GM12801 (cell line): ENCODE results near the gene SLC25A39.

Experiments
- CTCF ChIP-seq: IDR thresholded peaks from one replicate; pipeline ENCODE4 v1.5.1; 2011; ENCODE audit warnings: control low read depth; ENCODE audit not compliant: insufficient read length; ENCODE audit errors: extremely low read depth

The SLC25A39 gene

GRCh38 chr17:44331249-44331760 lies 6.7 kb upstream of the SLC25A39 start:
- no peak for TF ChIP-seq CTCF

DNA sequence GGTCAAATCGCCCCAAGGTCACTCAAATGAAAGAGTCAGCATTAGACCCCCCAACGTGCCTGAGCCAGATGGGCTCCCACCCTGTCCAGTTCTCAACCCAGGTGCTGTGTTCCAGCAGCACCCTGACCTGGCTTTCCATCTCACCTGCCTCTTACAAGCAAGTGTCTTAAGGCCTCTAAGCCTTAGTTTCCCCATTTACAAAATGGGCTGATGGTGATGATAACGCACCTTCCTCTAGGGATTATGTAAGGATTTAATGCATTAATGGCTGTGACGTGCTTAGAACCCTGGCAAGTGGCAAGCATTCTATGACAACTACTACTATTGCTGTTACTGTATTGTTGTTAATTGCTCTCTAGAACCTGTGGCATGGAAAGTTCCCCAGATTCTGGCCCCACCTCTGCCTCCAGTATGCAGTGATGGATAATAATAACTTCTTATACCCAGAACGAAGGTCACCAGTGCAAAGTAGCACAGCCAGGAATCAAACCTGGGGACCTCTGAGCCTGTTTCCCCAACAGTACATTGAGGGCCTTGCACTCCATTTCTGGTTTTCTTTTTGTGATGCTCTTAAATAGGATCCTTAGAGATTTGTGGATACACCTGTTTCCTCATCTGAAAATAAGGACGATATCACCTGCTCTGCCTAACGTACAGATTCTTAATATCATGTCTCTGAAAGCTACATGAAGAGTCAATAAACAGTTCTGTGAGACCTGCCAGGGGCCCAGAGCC lies 3.3 kb upstream of the SLC25A39 start:
- no peak for TF ChIP-seq CTCF

- TF ChIP-seq CTCF = no peak
Observed at GRCh38 chr17:44326861-44327444, 2.3 kb upstream of the SLC25A39 start.

DNA sequence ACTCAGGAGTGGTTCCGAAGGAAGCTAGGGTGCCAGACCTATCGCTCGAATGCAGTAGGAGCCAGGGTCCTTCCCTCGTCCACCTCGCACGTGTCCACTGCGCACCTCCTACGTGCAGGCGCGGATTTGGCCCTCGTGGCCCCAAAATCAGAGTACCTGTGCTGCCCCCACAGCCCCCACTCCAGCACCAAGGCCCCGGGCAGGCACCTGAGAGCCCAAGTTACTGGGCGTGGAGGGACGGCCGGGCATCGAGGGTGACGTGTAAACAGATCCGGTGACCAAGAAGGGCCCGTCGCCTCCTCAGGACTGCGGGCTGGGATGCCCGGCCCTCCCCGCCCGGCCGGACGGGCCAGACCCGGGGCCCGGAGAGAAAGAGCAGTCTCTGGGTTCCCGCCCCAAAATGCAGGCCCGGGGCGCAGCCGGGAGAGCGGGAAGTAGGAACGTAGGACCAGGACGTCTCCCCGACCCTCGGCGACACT lies 492 bp downstream of the SLC25A39 start:
- TF ChIP-seq CTCF = no peak

DNA sequence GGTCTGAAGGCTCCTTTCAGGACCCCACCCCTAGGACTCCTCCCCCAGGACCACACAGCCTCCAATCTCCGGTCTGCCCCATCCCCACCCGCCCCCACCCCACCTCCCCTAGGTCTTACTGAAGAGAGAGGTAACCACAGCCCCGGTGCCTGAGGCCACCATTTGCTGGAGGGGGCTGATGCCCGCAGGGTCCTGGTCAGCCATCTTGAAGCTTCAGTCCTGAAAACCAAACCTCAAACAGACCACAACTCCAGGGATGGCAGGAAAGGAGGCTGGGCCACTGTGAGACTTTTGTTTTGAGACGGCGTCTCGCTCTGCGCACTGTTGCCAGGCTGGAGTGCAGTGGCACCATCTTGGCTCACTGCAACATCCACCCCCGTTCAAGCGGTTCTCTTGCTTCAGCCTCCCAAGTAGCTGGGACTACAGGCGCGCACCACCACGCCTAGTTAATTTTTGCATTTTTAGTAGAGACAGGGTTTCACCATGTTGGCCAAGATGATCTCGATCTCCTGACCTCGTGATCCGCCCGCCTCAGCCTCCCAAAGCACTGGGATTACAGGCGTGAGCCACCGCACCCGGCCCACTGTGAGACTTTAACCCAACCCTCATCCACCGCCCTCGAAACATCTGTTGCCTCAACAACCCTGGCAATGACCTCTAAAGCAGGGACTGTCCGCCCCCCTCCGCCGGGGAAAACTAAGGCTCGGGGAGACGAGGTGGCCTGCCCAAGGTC lies 1.1 kb downstream of the SLC25A39 start:
- no peak for TF ChIP-seq CTCF

DNA sequence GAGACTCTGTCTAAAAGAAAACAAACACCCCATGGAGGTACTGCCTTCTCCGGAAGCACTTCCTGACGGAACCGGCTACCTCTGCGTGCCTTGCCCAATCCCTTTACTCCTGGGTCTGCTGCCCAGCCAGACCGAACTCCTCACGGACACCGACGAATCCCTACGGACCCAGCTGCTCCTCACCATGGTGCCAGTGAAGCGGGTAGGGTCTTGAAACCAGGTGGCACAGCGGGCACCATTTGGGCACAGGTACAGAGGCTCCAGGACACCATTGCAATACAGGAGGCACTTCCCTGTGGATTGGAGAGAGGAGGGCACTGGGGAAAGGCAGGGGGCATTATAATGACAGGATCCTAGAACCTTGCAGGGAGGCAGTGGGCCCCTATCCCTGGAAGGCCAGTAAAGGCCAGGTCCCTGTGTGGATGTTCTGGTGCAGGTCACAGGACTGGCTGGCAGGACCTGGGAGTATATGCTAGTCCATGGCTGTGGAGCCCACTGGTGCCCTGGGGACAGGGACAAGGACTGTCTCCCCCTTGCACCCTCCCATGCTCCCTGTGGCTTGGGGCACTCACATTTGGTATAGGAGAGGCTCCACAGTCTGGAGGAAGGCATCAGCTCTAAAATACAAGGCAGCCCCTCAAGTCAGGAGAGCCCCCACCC lies 2.3 kb downstream of the SLC25A39 start:
- TF ChIP-seq CTCF = no peak
